Measurements from ENCODE around the gene CDK12. TPM values are rescaled to one million over a fixed set of nuclear protein-coding genes. Genes with fewer than 3 reads are reported as not detected.

Gene CDK12
- total and polyA plus RNA-seq, 10 of the 15 experiments (the other 5 are each of a cell fraction or from before 2014, with no cell fraction given) = 3.2 to 55.1 (median 31.9) TPM

GRCh38 chr17:39555368-39555767 lies 94.1 kb downstream of the CDK12 start:
- TF ChIP-seq CBFB (IDR thresholded peaks at IDR 0.05; ENCODE audit: low read depth) = no peak
- no peak for TF ChIP-seq SUPT20H (IDR thresholded peaks at IDR 0.05; ENCODE audit: borderline replicate concordance, control insufficient read depth, low read depth, low read length)
- no peak for TF ChIP-seq E2F8 (IDR thresholded peaks at IDR 0.05; ENCODE audit: low read depth, partially characterized antibody)
- TF ChIP-seq BMI1 (IDR thresholded peaks at IDR 0.05; ENCODE audit: borderline replicate concordance) = no peak
- TF ChIP-seq NR2C1 (IDR thresholded peaks at IDR 0.05) = no peak
- no peak for TF ChIP-seq BCLAF1 (IDR thresholded peaks at IDR 0.05)
- TF ChIP-seq MYC (IDR thresholded peaks at IDR 0.05; ENCODE audit: insufficient read depth, insufficient read length, insufficient replicate concordance, low read length, severe bottlenecking) = no peak
- no peak for TF ChIP-seq RBBP5 (conservative IDR thresholded peaks at IDR 0.05)
- no peak for TF ChIP-seq ZBTB11 (CRISPR knock-in tag; IDR thresholded peaks at IDR 0.05)
- TF ChIP-seq SMAD1 (IDR thresholded peaks at IDR 0.05; ENCODE audit: low read depth, partially characterized antibody) = no peak
- no peak for TF ChIP-seq DPF2 (IDR thresholded peaks at IDR 0.05)
- no peak for TF ChIP-seq HDAC2 (IDR thresholded peaks at IDR 0.05)
- ATAC-seq (no peak), FAIRE-seq (no peak), DNase-seq (ENCODE audit: low read depth, low spot score) (no peak)
- Histone ChIP-seq H3K27me3 (replicated peaks in 1 of 2; ENCODE audit: control insufficient read depth in 2 of 2, insufficient read depth in 2 of 2, low read length in 1 of 2) (no peaks in the 10 kb centered on the region), H3K27ac (ENCODE audit: control insufficient read depth, insufficient read depth) (no peak overlapping the region), H4K20me1 (ENCODE audit: control insufficient read depth, insufficient read depth) (no peaks in the 10 kb centered on the region), H3K79me2 (ENCODE audit: control insufficient read depth, insufficient read depth, low read length) (no peaks in the 10 kb centered on the region), H3K4me3 (no peak overlapping the region), H2AFZ (ENCODE audit: control insufficient read depth, low read depth, low read length) (no peak overlapping the region), H3K36me3 (ENCODE audit: control insufficient read depth in 2 of 2, insufficient read depth in 2 of 2, low read length in 1 of 2) (peaks cover 0 to 4% of the 10 kb centered on the region in 2 experiments; a peak in 1 of 4 replicates), H3K9ac (ENCODE audit: control insufficient read depth, insufficient read depth, low read length) (no peak overlapping the region), H3K4me1 (ENCODE audit: control insufficient read depth, insufficient read depth, low read length) (no peaks in the 10 kb centered on the region), H3K4me2 (ENCODE audit: control insufficient read depth, insufficient read depth) (no peak overlapping the region), H3K9me3 (replicated peaks; ENCODE audit: control insufficient read depth, insufficient read depth, low read length) (no peaks in the 10 kb centered on the region)
- intact Hi-C loops (cut with micrococcal nuclease; ENCODE audit: unreplicated experiment) = no loop called here
- CTCF ChIA-PET = interaction anchor here (0.7 to 1.1 kb wide), 2 partner anchors 66 to 315 kb away, joined by 3 to 4 read pairs; no protein-coding TSS in a partner anchor
- SMC1A ChIA-PET (ENCODE audit: uncharacterized antibody, unreplicated experiment) = no interaction called here
- 97% methylated on average over 2 of the region's 2 CpGs for WGBS (ENCODE audit: insufficient coverage, insufficient replicate concordance, low lambda C conversion rate, missing lambda C conversion rate)
- no TSS peak for BruUV-seq (replicated peaks)
- POLR2A ChIA-PET = interaction anchor here (0.6 kb wide), 1 partner anchor 371 kb away, joined by 3 read pairs; no protein-coding TSS in a partner anchor
- RAD21 ChIA-PET (ENCODE audit: unreplicated experiment) = no interaction called here
- in situ Hi-C loops (cut with MboI) = no loop called here

Data from GM12878 (cell line).